ENCODE results near the gene TMEM63B.

- TF ChIP-seq EZH2phosphoT487 (IDR thresholded peaks at IDR 0.05; ENCODE audit: insufficient read depth, low read depth), result no peak
- TF ChIP-seq EZH2 (IDR thresholded peaks at IDR 0.05; ENCODE audit: insufficient read depth, poor library complexity, severe bottlenecking), result no peak
Observed at GRCh38 chr6:44091981-44092884, 35.1 kb upstream of the TMEM63B start.
